H1 (cell line): ENCODE data around the gene MAN1C1. TPM values are rescaled to one million over a fixed set of nuclear protein-coding genes. Genes with fewer than 3 reads are reported as not detected.

Experiments
- CTCF ChIA-PET: fragments of 300-600 bp; sonication (Branson Sonifier 250); formaldehyde crosslinking; loops from one replicate; lab custom pipeline; 2021; ENCODE audit not compliant: partially characterized antibody; lab: Charles Lee
- POLR2A ChIA-PET: fragments of 300-600 bp; sonication (Branson Sonifier 250); formaldehyde crosslinking; loops from one replicate; lab custom pipeline; 2021; ENCODE audit warnings: inconsistent platforms; ENCODE audit not compliant: partially characterized antibody; lab: Charles Lee
- DNase-seq, 2 experiments: peaks; one replicate each; pipeline versions ENCODE4 v3.0.0 to v3.0.0-alpha.2; 2010 to 2022; ENCODE audit warnings: low spot score in 2 of 2, low read depth in 1 of 2, mixed read lengths in 1 of 2
- FAIRE-seq: peaks from 2 replicates; lab custom pipeline; 2011; peaks lifted over from hg19 to GRCh38; lab: Jason Lieb, UNC
- H2AFZ ChIP-seq: 2 replicates; pipeline ENCODE4 v1.8.1; 2012; ENCODE audit warnings: low read length, inconsistent platforms
- H2AK5ac ChIP-seq: 2 replicates; pipeline ENCODE4 v1.6.1; 2013; ENCODE audit warnings: low read depth, low read length
- H2BK120ac ChIP-seq: replicated peaks from 2 replicates; pipeline ENCODE3; 2013; ENCODE audit warnings: low read depth, low read length, inconsistent platforms
- H2BK12ac ChIP-seq: 2 replicates; pipeline ENCODE4 v1.6.1; 2013; ENCODE audit warnings: low read depth, low read length
- H2BK15ac ChIP-seq: 2 replicates; pipeline ENCODE4 v1.6.1; 2013; ENCODE audit warnings: low read length
- H2BK20ac ChIP-seq: 2 replicates; pipeline ENCODE4 v1.6.1; 2013; ENCODE audit warnings: low read length
- H2BK5ac ChIP-seq: 2 replicates; pipeline ENCODE4 v1.6.1; 2013; ENCODE audit warnings: low read depth, low read length
- H3K14ac ChIP-seq: 2 replicates; pipeline ENCODE4 v1.6.1; 2013; ENCODE audit warnings: inconsistent platforms; ENCODE audit not compliant: insufficient read length
- H3K18ac ChIP-seq: 2 replicates; pipeline ENCODE4 v1.6.1; 2013; ENCODE audit warnings: low read length; ENCODE audit errors: extremely low read depth
- H3K23ac ChIP-seq: 2 replicates; pipeline ENCODE4 v1.6.1; 2013; ENCODE audit warnings: inconsistent platforms; ENCODE audit not compliant: insufficient read length
- H3K23me2 ChIP-seq: 2 replicates; pipeline ENCODE4 v1.6.1; 2013; ENCODE audit warnings: low read depth, low read length
- H3K27ac ChIP-seq: 2 replicates; pipeline ENCODE4 v1.6.1; 2011; ENCODE audit warnings: low read depth, low read length, inconsistent platforms
- H3K27me3 ChIP-seq, 4 experiments: replicated peaks in 1 of 4; 1 replicate in 1 of 4; 2 replicates in 3 of 4; pipeline versions ENCODE4 v1.6.1 to v1.8.1; 2011 to 2013; ENCODE audit warnings: low read length in 3 of 4, mild to moderate bottlenecking in 3 of 4, inconsistent platforms in 2 of 4, mixed read lengths in 2 of 4, moderate library complexity in 1 of 4; ENCODE audit not compliant: control insufficient read depth in 3 of 4, insufficient read depth in 3 of 4; ENCODE audit errors: extremely low read depth in 1 of 4
- H3K36me3 ChIP-seq, 4 experiments: 2 replicates each; pipeline versions ENCODE4 v1.6.1 to v1.8.1; 2011 to 2013; ENCODE audit warnings: mild to moderate bottlenecking in 4 of 4, low read length in 3 of 4, moderate library complexity in 2 of 4, control low read depth in 1 of 4, inconsistent platforms in 1 of 4; ENCODE audit not compliant: insufficient read depth in 4 of 4, control insufficient read depth in 2 of 4
- H3K4ac ChIP-seq: replicated peaks from 2 replicates; pipeline ENCODE3; 2013; ENCODE audit warnings: low read length, low read depth, mixed read lengths, inconsistent platforms; ENCODE audit not compliant: insufficient read length
- H3K4me1 ChIP-seq, 4 experiments: replicated peaks in 1 of 4; 1 replicate in 1 of 4; 2 replicates in 3 of 4; pipeline versions ENCODE4 v1.6.1 to v1.8.1; 2011 to 2013; ENCODE audit warnings: low read length in 3 of 4, inconsistent platforms in 2 of 4, mixed read lengths in 1 of 4; ENCODE audit not compliant: insufficient read depth in 4 of 4, control insufficient read depth in 3 of 4
- H3K4me2 ChIP-seq, 2 experiments: 2 replicates each; pipeline versions ENCODE4 v1.6.1 to v1.8.1; 2011 to 2013; ENCODE audit warnings: low read depth in 2 of 2, low read length in 2 of 2, control low read depth in 1 of 2, inconsistent platforms in 1 of 2, mild to moderate bottlenecking in 1 of 2; ENCODE audit not compliant: insufficient read depth in 1 of 2
- H3K4me3 ChIP-seq, 4 experiments: fragments of 200-600, 300-600 bp in 1 of 4; sonication (generic), shearing (Covaris generic), sonication (Bioruptor Twin) in 1 of 4; 2 replicates each; pipeline versions ENCODE4 v1.5.1 to v1.8.1; 2011 to 2016; ENCODE audit warnings: low read length in 4 of 4, low read depth in 3 of 4, control low read depth in 2 of 4, inconsistent platforms in 2 of 4, mild to moderate bottlenecking in 2 of 4, mixed read lengths in 1 of 4, moderate library complexity in 1 of 4; ENCODE audit not compliant: insufficient read depth in 2 of 4; ENCODE audit errors: extremely low read depth in 1 of 4
- H3K56ac ChIP-seq: replicated peaks from 2 replicates; pipeline ENCODE3; 2013; ENCODE audit warnings: low read depth, mild to moderate bottlenecking, mixed read lengths, low read length, inconsistent platforms; ENCODE audit not compliant: insufficient read length
- H3K79me1 ChIP-seq: 2 replicates; pipeline ENCODE4 v1.6.1; 2013; ENCODE audit warnings: low read depth, low read length, control low read depth
- H3K79me2 ChIP-seq, 2 experiments: 2 replicates each; pipeline versions ENCODE4 v1.6.1 to v1.8.1; 2012 to 2013; ENCODE audit warnings: low read length in 2 of 2, mild to moderate bottlenecking in 2 of 2, inconsistent platforms in 1 of 2; ENCODE audit not compliant: insufficient read depth in 2 of 2, control insufficient read depth in 1 of 2
- H3K9ac ChIP-seq, 4 experiments: replicated peaks in 1 of 4; 1 replicate in 1 of 4; 2 replicates in 3 of 4; pipeline versions ENCODE4 v1.6.1 to v1.8.1; 2011 to 2013; ENCODE audit warnings: low read depth in 3 of 4, low read length in 3 of 4, control low read depth in 2 of 4, mild to moderate bottlenecking in 2 of 4, moderate library complexity in 2 of 4, inconsistent platforms in 1 of 4; ENCODE audit errors: extremely low read depth in 1 of 4
- H3K9me3 ChIP-seq, 2 experiments: 2 replicates each; pipeline versions ENCODE4 v1.6.1 to v1.8.1; 2012 to 2013; ENCODE audit warnings: mild to moderate bottlenecking in 2 of 2, moderate library complexity in 2 of 2, control low read depth in 1 of 2, inconsistent platforms in 1 of 2, low read depth in 1 of 2, low read length in 1 of 2, mixed read lengths in 1 of 2; ENCODE audit not compliant: insufficient read depth in 2 of 2
- H4K20me1 ChIP-seq, 2 experiments: replicated peaks in 1 of 2; 2 replicates each; pipeline versions ENCODE3 to v1.8.1; 2011 to 2013; ENCODE audit warnings: inconsistent platforms in 2 of 2, low read length in 2 of 2, mild to moderate bottlenecking in 1 of 2; ENCODE audit not compliant: insufficient read depth in 2 of 2, control insufficient read depth in 1 of 2
- H4K5ac ChIP-seq: 2 replicates; pipeline ENCODE4 v1.6.1; 2013; ENCODE audit warnings: low read length, low read depth, mixed read lengths, inconsistent platforms; ENCODE audit not compliant: insufficient read length
- H4K8ac ChIP-seq: 2 replicates; pipeline ENCODE4 v1.8.0; 2013; ENCODE audit warnings: mild to moderate bottlenecking, moderate library complexity, low read length, inconsistent platforms; ENCODE audit not compliant: insufficient read depth; ENCODE audit errors: extremely low read depth
- H4K91ac ChIP-seq: replicated peaks from 2 replicates; pipeline ENCODE3; 2013; ENCODE audit warnings: low read length, mixed read lengths, inconsistent platforms; ENCODE audit not compliant: insufficient read length
- EZH2 ChIP-seq: fragments of 200-600 bp; sonication (generic); IDR thresholded peaks from 2 replicates; pipeline ENCODE4 v1.7.1; 2012; ENCODE audit warnings: low read depth, mild to moderate bottlenecking, moderate library complexity, low read length, inconsistent platforms; ENCODE audit not compliant: severe bottlenecking
- HDAC2 ChIP-seq, 2 experiments: fragments of 300-600 bp in 1 of 2; sonication (generic) in 1 of 2; IDR thresholded peaks; 2 replicates each; pipeline ENCODE4 v1.6.1; 2011 to 2012; ENCODE audit warnings: low read depth in 2 of 2, low read length in 2 of 2, mild to moderate bottlenecking in 2 of 2, moderate library complexity in 2 of 2, borderline replicate concordance in 1 of 2, inconsistent platforms in 1 of 2
- JUND ChIP-seq: IDR thresholded peaks from 2 replicates; pipeline ENCODE4 v1.6.1; 2011; ENCODE audit warnings: mild to moderate bottlenecking, improper control_type of control experiment, low read length
- NANOG ChIP-seq: IDR thresholded peaks from 2 replicates; pipeline ENCODE4 v1.6.1; 2011; ENCODE audit warnings: low read length, low read depth, mild to moderate bottlenecking, inconsistent platforms; ENCODE audit not compliant: insufficient read depth, poor library complexity, severe bottlenecking
- POLR2A ChIP-seq, 2 experiments: IDR thresholded peaks; 1 replicate in 1 of 2; 2 replicates in 1 of 2; pipeline ENCODE4 v1.6.1; 2011; ENCODE audit warnings: low read depth in 2 of 2, low read length in 2 of 2, mild to moderate bottlenecking in 2 of 2; ENCODE audit errors: control extremely low read depth in 1 of 2
- RBBP5 ChIP-seq: IDR thresholded peaks from 2 replicates; pipeline ENCODE4 v1.7.1; 2012; ENCODE audit warnings: low read depth, mild to moderate bottlenecking, inconsistent platforms, low read length, moderate library complexity, borderline replicate concordance
- RFX5 ChIP-seq: IDR thresholded peaks from 2 replicates; pipeline ENCODE4 v1.6.1; 2011; ENCODE audit warnings: low read depth, low read length, improper control_type of control experiment, borderline replicate concordance
- SIN3A ChIP-seq, 2 experiments: IDR thresholded peaks in 1 of 2; conservative IDR thresholded peaks in 1 of 2; 2 replicates each; pipeline ENCODE4 v1.6.1; 2011 to 2012; ENCODE audit warnings: low read length in 2 of 2, improper control_type of control experiment in 1 of 2, low read depth in 1 of 2, mild to moderate bottlenecking in 1 of 2
- TBP ChIP-seq: IDR thresholded peaks from 2 replicates; pipeline ENCODE4 v1.6.1; 2011; ENCODE audit warnings: low read depth, low read length, improper control_type of control experiment
- WGBS, 2 experiments: shearing (Covaris generic) in 1 of 2; methylation state at CpG; one replicate each; pipeline versions ENCODE4 v1.1.6 to v1.1.7; 2013 to 2015; ENCODE audit warnings: low lambda C conversion rate in 2 of 2, mixed read lengths in 2 of 2, inconsistent platforms in 1 of 2, low coverage in 1 of 2, missing lambda C conversion rate in 1 of 2; ENCODE audit not compliant: insufficient replicate concordance in 2 of 2, insufficient coverage in 1 of 2, insufficient read length in 1 of 2; ENCODE audit errors: extremely low coverage in 1 of 2, missing lambda C conversion rate in 1 of 2; 5-methylcytosine and 5-hydroxymethylcytosine counted together
- polyA plus RNA-seq, 7 experiments: library from polyadenylated mRNA; depleted of rRNA in 3 of 7; stranded (reverse) in 5 of 7; unstranded in 2 of 7; fragments of >200 nt in 5 of 7; fragments of 200-250 nt in 2 of 7; gene quantifications; 1 replicate in 5 of 7; 2 replicates in 1 of 7; 4 replicates in 1 of 7; pipeline versions ENCODE4 v1.2.1 to v1.2.3, GENCODE V29; 2011 to 2013; ENCODE audit warnings: missing spikeins in 2 of 7, mixed read lengths in 2 of 7
- total RNA-seq: library from RNA; stranded (reverse); fragmentation: NEBNext Ultra II Directional; extraction: Animal tissue kit (Norgen Biotek cat#: 25700); gene quantifications from 2 replicates; pipeline ENCODE4 v1.2.1, GENCODE V29; 2021
- TF ChIP-seq, protein P1 (sequence below): IDR thresholded peaks from 2 replicates; pipeline ENCODE4 v1.6.1; 2012; ENCODE audit warnings: inconsistent platforms
- TF ChIP-seq, protein P2 (sequence below): IDR thresholded peaks from 2 replicates; pipeline ENCODE4 v1.6.1; 2011; ENCODE audit warnings: low read depth, mild to moderate bottlenecking, low read length; ENCODE audit not compliant: insufficient read depth

The MAN1C1 gene
- total and polyA plus RNA-seq, 2 of the 8 experiments (the other 6 are each of a cell fraction or from before 2014, with no cell fraction given), result 7.8 to 15.2 TPM

DNA sequence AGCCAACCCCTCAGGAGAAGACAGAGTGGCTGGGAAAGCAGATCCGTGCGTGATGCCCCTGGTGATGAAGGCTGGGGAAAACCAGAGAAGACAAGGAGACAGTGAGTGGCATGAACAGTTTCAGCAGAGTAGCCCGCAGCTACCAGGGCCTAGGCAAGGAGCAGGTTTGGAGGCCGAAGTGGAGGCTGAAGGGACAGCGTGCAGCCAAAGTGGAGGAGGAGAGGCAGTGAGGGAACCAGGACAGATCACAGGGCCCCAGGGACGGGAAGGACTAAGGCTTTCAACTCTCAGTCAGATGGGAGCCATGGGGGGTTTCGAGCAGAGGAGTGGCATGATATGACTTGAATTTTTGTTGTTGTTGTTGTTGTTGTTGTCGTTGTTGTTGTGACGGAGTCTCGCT lies 123.5 kb downstream of the MAN1C1 start:
- no peaks in the 10 kb centered on the region for H4K20me1 ChIP-seq
- no peak overlapping the region for H2BK120ac ChIP-seq
- H2BK15ac ChIP-seq, result peak overlapping the region; percentile 92
- no peak overlapping the region for H3K4ac ChIP-seq
- 94% methylated on average over 10 of the region's 10 CpGs; no CpG with 5 or more reads in 1 of the 2 experiments for WGBS, 2 experiments
- peak overlapping the region; percentile 44; the same call in 1 of the 2 replicates for H2BK5ac ChIP-seq
- ChIA-PET POLR2A (interaction anchor here (0.8 kb wide), 1 partner anchor 25 kb away, joined by 3 read pairs; no protein-coding TSS in a partner anchor), CTCF (interaction anchor here (0.9 to 7.8 kb wide), 3 partner anchors 14 to 120 kb away, joined by 3 to 53 read pairs (median 5); no protein-coding TSS in a partner anchor)
- H4K5ac ChIP-seq, result no peak overlapping the region
- H3K14ac ChIP-seq, result no peak overlapping the region
- FAIRE-seq, result no peak
- H3K27ac ChIP-seq, result no peak overlapping the region
- no peak overlapping the region for H2AFZ ChIP-seq
- peaks cover 0 to 9% (median 3%) of the 10 kb centered on the region in 4 experiments; a peak in 4 of 7 replicates for H3K4me1 ChIP-seq
- no peaks in the 10 kb centered on the region for H3K79me1 ChIP-seq
- H2AK5ac ChIP-seq, result peak overlapping the region; percentile 47; the same call in 1 of the 2 replicates
- DNase-seq, result no peak
- no peak overlapping the region for H3K23ac ChIP-seq
- H3K79me2 ChIP-seq, result no peaks in the 10 kb centered on the region
- peak overlapping the region; percentile 0; the same call in 1 of the 2 replicates for H4K8ac ChIP-seq
- no peaks in the 10 kb centered on the region for H3K36me3 ChIP-seq
- no peak overlapping the region for H4K91ac ChIP-seq
- H2BK12ac ChIP-seq, result peak overlapping the region; percentile 68; the same call in 1 of the 2 replicates
- H3K9ac ChIP-seq, result no peak overlapping the region
- H3K18ac ChIP-seq, result no peak overlapping the region
- H3K9me3 ChIP-seq, result no peaks in the 10 kb centered on the region
- H3K4me2 ChIP-seq, result no peak overlapping the region
- no peaks in the 10 kb centered on the region; a peak in 1 of 7 replicates for H3K27me3 ChIP-seq
- no peaks in the 10 kb centered on the region for H3K23me2 ChIP-seq
- H2BK20ac ChIP-seq, result no peak overlapping the region
- no peak overlapping the region for H3K4me3 ChIP-seq
- no peak overlapping the region for H3K56ac ChIP-seq
- TF ChIP-seq RBBP5, result no peak
- TF ChIP-seq, protein P1, sequence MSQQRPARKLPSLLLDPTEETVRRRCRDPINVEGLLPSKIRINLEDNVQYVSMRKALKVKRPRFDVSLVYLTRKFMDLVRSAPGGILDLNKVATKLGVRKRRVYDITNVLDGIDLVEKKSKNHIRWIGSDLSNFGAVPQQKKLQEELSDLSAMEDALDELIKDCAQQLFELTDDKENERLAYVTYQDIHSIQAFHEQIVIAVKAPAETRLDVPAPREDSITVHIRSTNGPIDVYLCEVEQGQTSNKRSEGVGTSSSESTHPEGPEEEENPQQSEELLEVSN, result no peak
- TF ChIP-seq TBP, result no peak
- no peak for TF ChIP-seq NANOG
- no peak for TF ChIP-seq POLR2A (IDR thresholded peaks at IDR 0.05; ENCODE audit: control extremely low read depth in 1 of 2, low read depth in 2 of 2, low read length in 2 of 2)
- no peak for TF ChIP-seq HDAC2 (IDR thresholded peaks at IDR 0.05; ENCODE audit: borderline replicate concordance in 1 of 2, low read depth in 2 of 2, low read length in 2 of 2)
- TF ChIP-seq, protein P2, sequence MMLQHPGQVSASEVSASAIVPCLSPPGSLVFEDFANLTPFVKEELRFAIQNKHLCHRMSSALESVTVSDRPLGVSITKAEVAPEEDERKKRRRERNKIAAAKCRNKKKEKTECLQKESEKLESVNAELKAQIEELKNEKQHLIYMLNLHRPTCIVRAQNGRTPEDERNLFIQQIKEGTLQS, result no peak
- no peak for TF ChIP-seq EZH2
- no peak for TF ChIP-seq JUND
- TF ChIP-seq SIN3A (conservative IDR thresholded peaks at IDR 0.05 in 1 of 2, IDR thresholded peaks at IDR 0.05 in 1 of 2; ENCODE audit: low read depth in 1 of 2, low read length in 2 of 2), result no peak
- no peak for TF ChIP-seq RFX5
